ENCODE data around the gene SRRM4. TPM values are rescaled to one million over a fixed set of nuclear protein-coding genes. Genes with fewer than 3 reads are reported as not detected.

Gene SRRM4
- total RNA-seq, 1 experiment from 2014 or later, result 0.96 TPM

DNA sequence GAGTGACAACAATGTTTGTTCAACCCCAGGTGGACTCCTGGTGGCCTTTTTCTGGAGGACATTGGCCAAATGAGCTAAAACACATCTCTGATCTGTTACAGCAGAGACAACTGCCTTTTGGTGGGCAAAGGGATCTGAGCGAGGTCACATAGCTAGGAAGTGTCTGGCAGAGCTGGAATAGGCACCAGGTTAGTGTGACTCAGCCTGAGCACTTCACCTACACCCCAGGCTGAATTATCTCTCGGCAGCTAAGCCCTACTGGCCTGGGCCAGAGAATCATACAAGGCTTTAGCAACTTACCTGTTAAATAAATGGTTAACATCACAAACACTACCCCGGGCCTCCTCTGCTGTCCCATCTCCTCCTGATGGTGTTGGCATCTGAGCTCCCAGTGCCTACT is 147.2 kb downstream of the SRRM4 start:
- Mint-ChIP-seq H3K4me3 (no peak overlapping the region), H3K36me3 (peaks cover 26% of the 10 kb centered on the region), H3K27me3 (ENCODE audit: low read depth) (peaks cover 3% of the 10 kb centered on the region; the same call in 1 of the 2 replicates), H3K9me3 (peaks cover 43% of the 10 kb centered on the region), H3K27ac (no peak overlapping the region), H3K4me1 (no peaks in the 10 kb centered on the region)
- no peak for TF ChIP-seq SMAD4 (CRISPR knock-in tag; IDR thresholded peaks at IDR 0.05)
- TF ChIP-seq SP1 (CRISPR knock-in tag; conservative IDR thresholded peaks at IDR 0.05), result no peak
- no peak for TF ChIP-seq ZNF263 (CRISPR knock-in tag; IDR thresholded peaks at IDR 0.05; ENCODE audit: low read depth)
- TF ChIP-seq, protein P1, sequence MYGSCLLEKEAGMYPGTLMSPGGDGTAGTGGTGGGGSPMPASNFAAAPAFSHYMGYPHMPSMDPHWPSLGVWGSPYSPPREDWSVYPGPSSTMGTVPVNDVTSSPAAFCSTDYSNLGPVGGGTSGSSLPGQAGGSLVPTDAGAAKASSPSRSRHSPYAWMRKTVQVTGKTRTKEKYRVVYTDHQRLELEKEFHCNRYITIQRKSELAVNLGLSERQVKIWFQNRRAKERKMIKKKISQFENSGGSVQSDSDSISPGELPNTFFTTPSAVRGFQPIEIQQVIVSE (CRISPR knock-in tag; IDR thresholded peaks at IDR 0.05; ENCODE audit: borderline replicate concordance), result no peak
- TF ChIP-seq GABPB1 (CRISPR knock-in tag; IDR thresholded peaks at IDR 0.05), result no peak
- no peak for TF ChIP-seq OVOL2 (CRISPR knock-in tag; IDR thresholded peaks at IDR 0.05; ENCODE audit: borderline replicate concordance)
- no peak for TF ChIP-seq ZBTB21 (CRISPR knock-in tag; IDR thresholded peaks at IDR 0.05; ENCODE audit: borderline replicate concordance)
- ATAC-seq (no peak), DNase-seq (ENCODE audit: low spot score) (no peak)
- ChIA-PET POLR2A (no interaction called here), CTCF (interaction anchor here (1.5 kb wide), 1 partner anchor 107 kb away, joined by 3 read pairs; no protein-coding TSS in a partner anchor)

DNA sequence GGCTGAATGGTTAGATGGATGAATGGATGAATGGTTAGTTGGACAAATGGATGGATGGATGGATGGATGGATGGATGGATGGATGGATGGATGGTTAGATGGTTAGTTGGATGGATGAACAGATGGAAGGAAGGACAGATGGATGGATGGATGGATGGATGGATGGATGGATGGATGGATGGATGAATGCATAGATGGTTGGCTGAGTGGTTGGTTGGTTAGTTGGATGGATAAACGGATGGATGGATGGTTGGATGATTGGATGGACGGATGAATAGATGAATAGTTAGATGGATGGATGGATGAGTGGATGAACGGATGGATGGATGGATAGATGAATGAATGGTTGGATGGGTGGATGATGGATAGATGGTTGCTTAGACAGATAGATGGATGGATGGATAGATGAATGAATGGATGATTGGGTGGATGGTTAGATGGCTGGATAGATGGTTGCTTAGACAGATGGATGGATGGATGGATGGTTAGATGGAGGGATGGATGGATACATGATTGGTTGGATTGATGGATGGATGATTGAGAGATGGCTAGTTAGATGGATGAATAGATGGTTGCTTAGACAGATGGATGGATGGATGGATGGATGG is 148.6 kb downstream of the SRRM4 start:
- ATAC-seq, result no peak
- no peak overlapping the region for H3K27ac Mint-ChIP-seq
- POLR2A ChIA-PET, result no interaction called here

More for the DNA sequence above, 148.6 kb downstream of the SRRM4 start:
- CTCF ChIA-PET, result no interaction called here
- Mint-ChIP-seq H3K36me3 (peaks cover 38% of the 10 kb centered on the region), H3K4me3 (no peak overlapping the region), H3K4me1 (no peaks in the 10 kb centered on the region), H3K27me3 (ENCODE audit: low read depth) (peaks cover 3% of the 10 kb centered on the region; the same call in 1 of the 2 replicates), H3K9me3 (peaks cover 55% of the 10 kb centered on the region)
- DNase-seq (ENCODE audit: low spot score), result no peak
- TF ChIP-seq SMAD3 (CRISPR knock-in tag; IDR thresholded peaks at IDR 0.05; ENCODE audit: borderline replicate concordance) (no peak), MXD4 (CRISPR knock-in tag; IDR thresholded peaks at IDR 0.05; ENCODE audit: borderline replicate concordance) (no peak), ZNF281 (CRISPR knock-in tag; IDR thresholded peaks at IDR 0.05) (no peak), ZMAT4 (CRISPR knock-in tag; IDR thresholded peaks at IDR 0.05) (no peak), E2F5 (CRISPR knock-in tag; IDR thresholded peaks at IDR 0.05) (no peak), CREM (CRISPR knock-in tag; IDR thresholded peaks at IDR 0.05) (no peak), ZNF263 (CRISPR knock-in tag; IDR thresholded peaks at IDR 0.05; ENCODE audit: low read depth) (no peak), NFYB (CRISPR knock-in tag; conservative IDR thresholded peaks at IDR 0.05; ENCODE audit: low read depth) (no peak), ZNF423 (CRISPR knock-in tag; IDR thresholded peaks at IDR 0.05) (no peak), CREB1 (CRISPR knock-in tag; IDR thresholded peaks at IDR 0.05) (no peak), GTF2I (CRISPR knock-in tag; conservative IDR thresholded peaks at IDR 0.05) (no peak), NFE2L1 (CRISPR knock-in tag; IDR thresholded peaks at IDR 0.05) (no peak)
- TF ChIP-seq, protein P2, sequence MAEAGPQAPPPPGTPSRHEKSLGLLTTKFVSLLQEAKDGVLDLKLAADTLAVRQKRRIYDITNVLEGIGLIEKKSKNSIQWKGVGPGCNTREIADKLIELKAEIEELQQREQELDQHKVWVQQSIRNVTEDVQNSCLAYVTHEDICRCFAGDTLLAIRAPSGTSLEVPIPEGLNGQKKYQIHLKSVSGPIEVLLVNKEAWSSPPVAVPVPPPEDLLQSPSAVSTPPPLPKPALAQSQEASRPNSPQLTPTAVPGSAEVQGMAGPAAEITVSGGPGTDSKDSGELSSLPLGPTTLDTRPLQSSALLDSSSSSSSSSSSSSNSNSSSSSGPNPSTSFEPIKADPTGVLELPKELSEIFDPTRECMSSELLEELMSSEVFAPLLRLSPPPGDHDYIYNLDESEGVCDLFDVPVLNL (CRISPR knock-in tag; IDR thresholded peaks at IDR 0.05; ENCODE audit: borderline replicate concordance, low read depth), result no peak
- TF ChIP-seq, protein P3, sequence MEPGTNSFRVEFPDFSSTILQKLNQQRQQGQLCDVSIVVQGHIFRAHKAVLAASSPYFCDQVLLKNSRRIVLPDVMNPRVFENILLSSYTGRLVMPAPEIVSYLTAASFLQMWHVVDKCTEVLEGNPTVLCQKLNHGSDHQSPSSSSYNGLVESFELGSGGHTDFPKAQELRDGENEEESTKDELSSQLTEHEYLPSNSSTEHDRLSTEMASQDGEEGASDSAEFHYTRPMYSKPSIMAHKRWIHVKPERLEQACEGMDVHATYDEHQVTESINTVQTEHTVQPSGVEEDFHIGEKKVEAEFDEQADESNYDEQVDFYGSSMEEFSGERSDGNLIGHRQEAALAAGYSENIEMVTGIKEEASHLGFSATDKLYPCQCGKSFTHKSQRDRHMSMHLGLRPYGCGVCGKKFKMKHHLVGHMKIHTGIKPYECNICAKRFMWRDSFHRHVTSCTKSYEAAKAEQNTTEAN (CRISPR knock-in tag; IDR thresholded peaks at IDR 0.05), result no peak

Data from WTC11 (cell line).